ENCODE data around the gene LARGE1.

The LARGE1 gene

DNA sequence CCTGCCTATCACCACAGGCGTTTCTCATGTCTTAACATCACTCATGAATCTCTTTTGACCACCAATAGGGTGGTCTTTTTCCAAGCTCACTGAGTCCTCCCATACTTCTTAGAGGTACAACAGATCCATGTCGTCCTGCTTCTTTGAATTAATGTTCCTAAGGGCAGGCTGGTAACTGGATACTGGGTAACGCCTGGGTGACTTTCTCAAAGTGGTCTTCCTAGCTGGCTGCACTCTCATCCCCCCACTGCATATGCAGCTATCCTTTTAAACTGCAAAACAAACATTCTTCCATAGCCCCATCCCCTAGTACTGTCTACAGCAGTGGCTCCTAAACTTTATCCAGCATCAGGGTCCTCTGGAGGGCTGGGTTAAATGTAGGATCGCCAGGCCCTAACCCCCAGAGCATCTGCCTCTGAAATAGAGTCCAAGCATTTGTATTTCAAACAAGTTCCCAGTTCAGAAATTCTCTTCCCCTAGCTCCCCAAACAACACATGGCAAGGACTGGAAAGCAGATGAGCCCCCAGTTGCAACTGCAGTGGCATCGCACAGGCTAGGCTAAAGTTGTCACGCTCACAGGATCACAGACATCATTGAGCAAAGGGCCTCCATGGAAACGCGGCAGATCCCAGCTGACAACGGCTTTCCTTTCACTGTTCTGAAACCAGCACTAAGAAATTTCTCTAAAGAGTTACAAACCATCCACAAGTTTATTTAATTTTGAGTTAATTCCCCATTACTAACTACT lies 204.9 kb downstream of the LARGE1 start:
- H3K27ac ChIP-seq (replicated peaks) = no peak overlapping the region
- H3K27me3 ChIP-seq (ENCODE audit: insufficient read depth, poor library complexity, severe bottlenecking) = no peaks in the 10 kb centered on the region
- H3K4me3 ChIP-seq (replicated peaks; ENCODE audit: insufficient read depth, low read length) = no peak overlapping the region
- DNase-seq (ENCODE audit: low read depth in 1 of 2, low spot score in 1 of 2) = no peak
- TF ChIP-seq POLR2AphosphoS5 (IDR thresholded peaks at IDR 0.05; ENCODE audit: low read depth) (no peak), SPI1 (IDR thresholded peaks at IDR 0.05; ENCODE audit: borderline replicate concordance, low read depth) (no peak), GABPA (IDR thresholded peaks at IDR 0.05; ENCODE audit: low read depth) (no peak)
- TF ChIP-seq, protein P1, sequence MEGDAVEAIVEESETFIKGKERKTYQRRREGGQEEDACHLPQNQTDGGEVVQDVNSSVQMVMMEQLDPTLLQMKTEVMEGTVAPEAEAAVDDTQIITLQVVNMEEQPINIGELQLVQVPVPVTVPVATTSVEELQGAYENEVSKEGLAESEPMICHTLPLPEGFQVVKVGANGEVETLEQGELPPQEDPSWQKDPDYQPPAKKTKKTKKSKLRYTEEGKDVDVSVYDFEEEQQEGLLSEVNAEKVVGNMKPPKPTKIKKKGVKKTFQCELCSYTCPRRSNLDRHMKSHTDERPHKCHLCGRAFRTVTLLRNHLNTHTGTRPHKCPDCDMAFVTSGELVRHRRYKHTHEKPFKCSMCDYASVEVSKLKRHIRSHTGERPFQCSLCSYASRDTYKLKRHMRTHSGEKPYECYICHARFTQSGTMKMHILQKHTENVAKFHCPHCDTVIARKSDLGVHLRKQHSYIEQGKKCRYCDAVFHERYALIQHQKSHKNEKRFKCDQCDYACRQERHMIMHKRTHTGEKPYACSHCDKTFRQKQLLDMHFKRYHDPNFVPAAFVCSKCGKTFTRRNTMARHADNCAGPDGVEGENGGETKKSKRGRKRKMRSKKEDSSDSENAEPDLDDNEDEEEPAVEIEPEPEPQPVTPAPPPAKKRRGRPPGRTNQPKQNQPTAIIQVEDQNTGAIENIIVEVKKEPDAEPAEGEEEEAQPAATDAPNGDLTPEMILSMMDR (IDR thresholded peaks at IDR 0.05; ENCODE audit: insufficient read depth, low read length) = no peak
- TF ChIP-seq, protein P2, sequence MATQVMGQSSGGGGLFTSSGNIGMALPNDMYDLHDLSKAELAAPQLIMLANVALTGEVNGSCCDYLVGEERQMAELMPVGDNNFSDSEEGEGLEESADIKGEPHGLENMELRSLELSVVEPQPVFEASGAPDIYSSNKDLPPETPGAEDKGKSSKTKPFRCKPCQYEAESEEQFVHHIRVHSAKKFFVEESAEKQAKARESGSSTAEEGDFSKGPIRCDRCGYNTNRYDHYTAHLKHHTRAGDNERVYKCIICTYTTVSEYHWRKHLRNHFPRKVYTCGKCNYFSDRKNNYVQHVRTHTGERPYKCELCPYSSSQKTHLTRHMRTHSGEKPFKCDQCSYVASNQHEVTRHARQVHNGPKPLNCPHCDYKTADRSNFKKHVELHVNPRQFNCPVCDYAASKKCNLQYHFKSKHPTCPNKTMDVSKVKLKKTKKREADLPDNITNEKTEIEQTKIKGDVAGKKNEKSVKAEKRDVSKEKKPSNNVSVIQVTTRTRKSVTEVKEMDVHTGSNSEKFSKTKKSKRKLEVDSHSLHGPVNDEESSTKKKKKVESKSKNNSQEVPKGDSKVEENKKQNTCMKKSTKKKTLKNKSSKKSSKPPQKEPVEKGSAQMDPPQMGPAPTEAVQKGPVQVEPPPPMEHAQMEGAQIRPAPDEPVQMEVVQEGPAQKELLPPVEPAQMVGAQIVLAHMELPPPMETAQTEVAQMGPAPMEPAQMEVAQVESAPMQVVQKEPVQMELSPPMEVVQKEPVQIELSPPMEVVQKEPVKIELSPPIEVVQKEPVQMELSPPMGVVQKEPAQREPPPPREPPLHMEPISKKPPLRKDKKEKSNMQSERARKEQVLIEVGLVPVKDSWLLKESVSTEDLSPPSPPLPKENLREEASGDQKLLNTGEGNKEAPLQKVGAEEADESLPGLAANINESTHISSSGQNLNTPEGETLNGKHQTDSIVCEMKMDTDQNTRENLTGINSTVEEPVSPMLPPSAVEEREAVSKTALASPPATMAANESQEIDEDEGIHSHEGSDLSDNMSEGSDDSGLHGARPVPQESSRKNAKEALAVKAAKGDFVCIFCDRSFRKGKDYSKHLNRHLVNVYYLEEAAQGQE (IDR thresholded peaks at IDR 0.05; ENCODE audit: insufficient replicate concordance, low read depth) = no peak

DNA sequence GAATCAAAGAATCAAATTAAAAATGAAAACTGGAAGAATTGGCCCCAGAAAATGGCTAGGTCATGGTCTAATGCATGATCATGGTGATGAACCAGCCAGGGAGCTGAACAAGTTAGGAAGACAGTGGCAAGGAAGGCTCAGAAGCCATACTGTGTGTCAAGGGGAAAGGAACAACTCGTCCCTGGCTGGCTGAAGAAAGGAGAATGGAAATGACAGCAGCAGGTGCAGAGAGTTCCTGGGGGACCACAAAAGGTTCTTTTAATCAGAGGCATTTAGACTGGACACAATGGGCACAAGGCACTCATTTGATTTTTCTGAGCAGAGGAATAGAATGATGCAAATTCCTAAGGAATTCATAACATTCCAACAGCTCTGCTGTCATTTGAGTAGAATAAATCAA lies 209.9 kb downstream of the LARGE1 start:
- H3K4me3 ChIP-seq (replicated peaks; ENCODE audit: insufficient read depth, low read length) = no peak overlapping the region

DNA sequence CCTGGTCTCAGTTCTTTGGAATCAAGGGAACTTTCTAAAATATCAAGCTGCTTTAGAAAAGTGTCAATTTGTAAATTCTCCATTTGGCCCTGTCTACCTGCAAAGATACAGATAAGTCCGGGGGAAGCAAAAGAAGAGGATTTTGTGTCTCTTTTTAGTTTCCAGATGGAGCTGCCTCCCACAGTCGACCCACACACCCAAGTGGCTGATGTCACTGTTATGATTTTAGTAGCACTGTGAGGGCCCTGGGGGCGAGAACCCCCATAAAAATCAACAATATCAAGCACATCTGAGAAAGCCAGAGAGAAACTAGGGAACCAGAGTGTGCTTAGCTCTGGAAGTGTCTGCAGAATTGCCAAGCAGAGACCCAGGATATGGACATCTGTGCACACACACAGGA lies 212.7 kb downstream of the LARGE1 start:
- no peak overlapping the region for H3K4me3 ChIP-seq (replicated peaks; ENCODE audit: insufficient read depth, low read length)
- TF ChIP-seq, protein P1 (IDR thresholded peaks at IDR 0.05; ENCODE audit: insufficient read depth, low read length) = no peak
- TF ChIP-seq GABPA (IDR thresholded peaks at IDR 0.05; ENCODE audit: low read depth) (no peak), SPI1 (IDR thresholded peaks at IDR 0.05; ENCODE audit: borderline replicate concordance, low read depth) (no peak), POLR2AphosphoS5 (IDR thresholded peaks at IDR 0.05; ENCODE audit: low read depth) (no peak)
- TF ChIP-seq, protein P2 (IDR thresholded peaks at IDR 0.05; ENCODE audit: insufficient replicate concordance, low read depth) = no peak
- no peak for DNase-seq (ENCODE audit: low read depth in 1 of 2, low spot score in 1 of 2)
- no peak overlapping the region for H3K27ac ChIP-seq (replicated peaks)
- H3K27me3 ChIP-seq (ENCODE audit: insufficient read depth, poor library complexity, severe bottlenecking) = no peaks in the 10 kb centered on the region

More for the DNA sequence above, 209.9 kb downstream of the LARGE1 start:
- H3K27ac ChIP-seq (replicated peaks) = no peak overlapping the region
- DNase-seq (ENCODE audit: low read depth in 1 of 2, low spot score in 1 of 2) = no peak
- TF ChIP-seq GABPA (IDR thresholded peaks at IDR 0.05; ENCODE audit: low read depth) (no peak), POLR2AphosphoS5 (IDR thresholded peaks at IDR 0.05; ENCODE audit: low read depth) (no peak), SPI1 (IDR thresholded peaks at IDR 0.05; ENCODE audit: borderline replicate concordance, low read depth) (no peak)
- TF ChIP-seq, protein P1 (IDR thresholded peaks at IDR 0.05; ENCODE audit: insufficient read depth, low read length) = no peak
- TF ChIP-seq, protein P2 (IDR thresholded peaks at IDR 0.05; ENCODE audit: insufficient replicate concordance, low read depth) = no peak
- no peaks in the 10 kb centered on the region for H3K27me3 ChIP-seq (ENCODE audit: insufficient read depth, poor library complexity, severe bottlenecking)
